K562 (cell line): ENCODE data around the gene RNF223. TPM values are rescaled to one million over a fixed set of nuclear protein-coding genes. Genes with fewer than 3 reads are reported as not detected.
A peak's percentile ranks its signal among the peaks of the same experiment; 100 is the strongest.

Experiments
- MEIS2 ChIP-seq: fragments of 450-650 bp; IDR thresholded peaks from 2 replicates; pipeline ENCODE4 v1.6.1; 2014; ENCODE audit warnings: mild to moderate bottlenecking; ENCODE audit not compliant: partially characterized antibody
- TFE3 ChIP-seq: fragments of 450-650 bp; formaldehyde crosslinking; IDR thresholded peaks from 2 replicates; pipeline ENCODE4 v1.4.0; 2020; ENCODE audit warnings: mild to moderate bottlenecking, mixed read lengths
- ZBTB12 ChIP-seq: fragments of 250-450 bp; sonication (Bioruptor Pico); IDR thresholded peaks from 2 replicates; pipeline ENCODE4 v1.4.0; 2020
- ZBTB8A ChIP-seq: fragments of 450-650 bp; IDR thresholded peaks from 2 replicates; pipeline ENCODE4 v1.6.1; 2018; ENCODE audit warnings: mild to moderate bottlenecking, moderate library complexity; ENCODE audit not compliant: partially characterized antibody
- ZMIZ1 ChIP-seq, 2 experiments: fragments of 150-350 bp in 1 of 2; IDR thresholded peaks; 2 replicates each; pipeline ENCODE4 v1.6.1; 2012 to 2016; ENCODE audit warnings: low read depth in 2 of 2, low read length in 2 of 2, mild to moderate bottlenecking in 1 of 2, moderate library complexity in 1 of 2
- ZNF318 ChIP-seq, 2 experiments: fragments of 450-650 bp; IDR thresholded peaks; 2 replicates each; pipeline ENCODE4 v1.6.1; 2016; ENCODE audit warnings: mild to moderate bottlenecking in 2 of 2, borderline replicate concordance in 1 of 2, low read depth in 1 of 2, moderate library complexity in 1 of 2
- polyA plus RNA-seq, 8 experiments: library from polyadenylated mRNA; depleted of rRNA in 4 of 8; stranded (reverse) in 5 of 8; unstranded in 3 of 8; fragments of >200 nt; fragmentation: Nextera tagmentation in 2 of 8; fragmentation: Illumina TruSeq in 1 of 8; extraction: Ambion mirVana in 2 of 8; extraction: Trizol in 1 of 8; gene quantifications; 2 replicates each; pipeline versions ENCODE4 v1.2.1 to v1.2.3, GENCODE V29; 2011 to 2014; ENCODE audit warnings: inconsistent platforms in 1 of 8, missing spikeins in 1 of 8
- total RNA-seq, 7 experiments: library from RNA; depleted of rRNA in 6 of 7; stranded (reverse); fragments of >200 nt in 6 of 7; fragmentation: Illumina TruSeq in 2 of 7; extraction: Trizol in 2 of 7; gene quantifications; 2 replicates each; pipeline versions ENCODE4 v1.2.1 to v1.2.3, GENCODE V29; 2011 to 2021; ENCODE audit warnings: low replicate concordance in 1 of 7

RNF223 gene
- total and polyA plus RNA-seq, 9 of the 15 experiments (the other 6 are each of a cell fraction or from before 2014, with no cell fraction given) = 0.04 to 0.32 TPM; not detected in 7

- TF ChIP-seq MEIS2 = peak; percentile 65
- no peak for TF ChIP-seq ZBTB12 (CRISPR knock-in tag)
- no peak for TF ChIP-seq ZMIZ1 (IDR thresholded peaks at IDR 0.05; ENCODE audit: low read depth in 2 of 2, low read length in 2 of 2)
- no peak for TF ChIP-seq ZBTB8A
- TF ChIP-seq ZNF318 (IDR thresholded peaks at IDR 0.05; ENCODE audit: borderline replicate concordance in 1 of 2, low read depth in 1 of 2) = peak in 1 of 2 experiments; percentile 76; a peak in 2 of 4 replicates
- TF ChIP-seq TFE3 (CRISPR knock-in tag) = no peak
Measured at GRCh38 chr1:1063945-1064831, 9.9 kb downstream of the RNF223 start (continued).
